GM19351 (cell line): ENCODE results near the gene SLCO3A1.
"Not testable (repeated sequence)": the region's sequence is repeated elsewhere in the genome, so short reads cannot be mapped to it uniquely, and the experiment has no call there.

Experiments used
- ATAC-seq: cut with Tn5 transposase; IDR thresholded peaks from one replicate; pipeline ENCODE4 v1.9.1; 2021; ENCODE audit warnings: mild to moderate bottlenecking, moderate library complexity; ENCODE audit not compliant: unreplicated experiment

The SLCO3A1 gene

DNA sequence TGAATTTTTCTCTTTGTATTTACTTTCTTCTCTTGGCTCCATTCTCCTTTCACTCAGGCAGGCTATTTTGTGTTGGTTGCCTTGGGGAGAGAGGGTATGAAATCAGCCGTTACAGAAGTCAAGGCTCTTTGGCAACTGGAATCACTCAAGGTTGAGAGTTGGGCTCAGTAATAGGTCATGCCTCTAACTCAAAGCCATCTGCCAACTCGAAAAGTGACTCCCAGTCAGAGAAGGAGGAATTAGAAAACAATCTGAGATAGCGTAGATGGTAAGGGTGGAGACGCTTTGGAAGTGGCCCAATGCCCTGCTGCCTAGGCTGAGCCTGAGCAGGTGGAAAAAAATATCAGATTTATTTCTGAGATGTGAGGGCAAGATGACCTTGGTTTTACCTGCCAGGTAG, 334.5 kb downstream of the SLCO3A1 start:
- ATAC-seq = no peak

DNA sequence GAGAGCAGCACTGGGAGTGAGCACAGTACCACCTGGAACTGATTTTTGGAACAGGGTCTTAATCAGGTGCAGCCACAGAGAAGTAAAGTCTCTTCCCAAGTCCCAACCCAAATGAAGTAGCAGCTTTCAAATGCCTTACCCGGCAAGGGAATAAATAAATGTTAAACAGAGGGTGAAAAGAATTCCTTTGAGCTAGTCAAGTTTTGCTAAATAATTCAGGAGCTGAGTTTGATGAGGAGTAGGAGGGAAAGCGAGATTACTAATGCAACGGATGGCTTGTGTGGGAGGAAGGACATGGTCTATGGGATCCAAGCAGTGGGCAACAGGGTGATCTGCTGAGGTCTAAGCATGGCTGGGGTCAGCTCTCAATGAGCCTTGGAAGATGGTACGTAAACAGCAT, 335.7 kb downstream of the SLCO3A1 start:
- ATAC-seq = no peak

DNA sequence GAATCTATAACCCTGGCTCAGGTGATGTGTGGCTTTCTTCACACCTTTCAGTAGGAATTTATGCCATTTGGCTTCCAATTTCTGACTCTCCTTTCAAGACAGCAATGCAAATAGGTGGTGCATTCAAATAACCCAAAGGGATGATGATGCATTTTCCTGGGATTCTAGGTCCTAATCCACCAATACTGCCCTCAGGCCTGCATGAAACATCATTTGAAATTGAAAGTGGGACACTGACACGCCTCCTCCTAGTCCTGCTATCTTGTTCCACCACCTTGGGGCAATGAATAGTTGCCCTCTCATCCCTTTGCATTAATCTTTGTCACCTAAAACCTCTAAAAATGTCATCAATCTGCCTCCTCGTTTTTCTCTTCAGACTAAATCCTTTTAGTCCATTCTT, 341.7 kb downstream of the SLCO3A1 start:
- no peak for ATAC-seq

GRCh38 chr15:92196342-92196741, 342.8 kb downstream of the SLCO3A1 start:
- ATAC-seq = no peak

DNA sequence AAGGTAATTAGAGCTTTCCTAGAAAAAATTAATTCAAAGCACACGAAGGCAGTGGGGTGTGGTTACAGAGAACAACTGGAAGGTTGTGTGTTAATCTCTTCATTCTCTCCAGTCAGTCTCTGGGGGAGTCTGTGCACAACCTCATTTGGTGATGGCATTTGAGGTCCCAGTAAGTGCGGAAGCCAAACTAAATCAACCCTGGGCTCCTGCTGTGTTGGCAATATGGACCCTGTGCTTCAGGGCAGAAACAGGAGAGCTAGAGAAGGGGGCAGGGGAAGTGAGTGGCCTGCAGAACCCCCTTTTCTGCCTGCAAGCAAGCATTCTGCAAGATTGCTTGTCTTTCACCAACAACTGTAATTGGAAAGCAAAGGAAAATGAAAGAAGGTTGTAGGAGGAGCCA, 344.2 kb downstream of the SLCO3A1 start:
- no peak for ATAC-seq

- no peak for ATAC-seq
Observed at GRCh38 chr15:92200891-92201290, 347.4 kb downstream of the SLCO3A1 start.

GRCh38 chr15:92205255-92205739, 351.8 kb downstream of the SLCO3A1 start:
- no peak for ATAC-seq

GRCh38 chr15:92207601-92208000, 354.1 kb downstream of the SLCO3A1 start:
- not testable (repeated sequence) for ATAC-seq
